Measurements from ENCODE around the gene APPBP2.

APPBP2 gene

DNA sequence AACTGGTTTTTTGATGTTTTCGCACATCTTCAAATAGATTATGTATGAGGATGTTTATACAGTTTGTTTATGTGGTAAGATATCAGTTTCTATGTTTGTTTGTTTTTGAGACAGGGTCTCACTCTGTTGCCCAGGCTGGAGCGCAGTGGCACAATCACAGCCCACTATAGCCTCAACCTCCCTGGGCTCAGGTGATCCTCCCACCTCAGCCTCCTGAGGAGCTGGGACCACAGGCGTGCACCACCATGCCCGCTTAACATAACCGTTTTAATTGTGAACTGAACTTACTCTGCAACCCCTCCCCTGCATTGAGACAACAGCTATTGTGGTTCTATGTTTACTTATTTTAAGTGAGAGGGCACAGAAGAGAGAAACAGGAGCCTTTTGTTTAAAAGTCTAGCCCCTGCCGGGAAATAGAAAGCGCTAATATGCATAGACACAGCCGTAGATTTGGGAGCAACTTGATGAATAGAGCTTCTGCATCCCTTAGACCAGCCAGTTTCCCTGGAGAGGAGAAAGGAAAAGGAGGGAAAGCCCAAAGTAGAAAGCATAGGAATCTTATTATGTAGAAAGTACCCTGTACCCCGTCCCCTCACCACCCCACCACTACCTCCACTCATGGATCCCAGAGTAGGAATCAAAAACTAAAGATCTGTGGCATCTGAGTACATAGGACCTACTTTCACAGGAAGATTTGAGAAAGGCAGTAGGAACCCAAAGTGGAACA, 19.6 kb upstream of the APPBP2 start:
- TF ChIP-seq, protein P1, sequence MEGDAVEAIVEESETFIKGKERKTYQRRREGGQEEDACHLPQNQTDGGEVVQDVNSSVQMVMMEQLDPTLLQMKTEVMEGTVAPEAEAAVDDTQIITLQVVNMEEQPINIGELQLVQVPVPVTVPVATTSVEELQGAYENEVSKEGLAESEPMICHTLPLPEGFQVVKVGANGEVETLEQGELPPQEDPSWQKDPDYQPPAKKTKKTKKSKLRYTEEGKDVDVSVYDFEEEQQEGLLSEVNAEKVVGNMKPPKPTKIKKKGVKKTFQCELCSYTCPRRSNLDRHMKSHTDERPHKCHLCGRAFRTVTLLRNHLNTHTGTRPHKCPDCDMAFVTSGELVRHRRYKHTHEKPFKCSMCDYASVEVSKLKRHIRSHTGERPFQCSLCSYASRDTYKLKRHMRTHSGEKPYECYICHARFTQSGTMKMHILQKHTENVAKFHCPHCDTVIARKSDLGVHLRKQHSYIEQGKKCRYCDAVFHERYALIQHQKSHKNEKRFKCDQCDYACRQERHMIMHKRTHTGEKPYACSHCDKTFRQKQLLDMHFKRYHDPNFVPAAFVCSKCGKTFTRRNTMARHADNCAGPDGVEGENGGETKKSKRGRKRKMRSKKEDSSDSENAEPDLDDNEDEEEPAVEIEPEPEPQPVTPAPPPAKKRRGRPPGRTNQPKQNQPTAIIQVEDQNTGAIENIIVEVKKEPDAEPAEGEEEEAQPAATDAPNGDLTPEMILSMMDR (IDR thresholded peaks at IDR 0.05; ENCODE audit: insufficient read depth, missing control alignments): no peak
- no peak for FAIRE-seq
- no peak for DNase-seq (ENCODE audit: insufficient read length, low spot score)

- TF ChIP-seq, protein P1 (IDR thresholded peaks at IDR 0.05; ENCODE audit: insufficient read depth, missing control alignments): no peak
- no peak for FAIRE-seq
Observed at GRCh38 chr17:60542071-60542470, 16.0 kb upstream of the APPBP2 start.

DNA sequence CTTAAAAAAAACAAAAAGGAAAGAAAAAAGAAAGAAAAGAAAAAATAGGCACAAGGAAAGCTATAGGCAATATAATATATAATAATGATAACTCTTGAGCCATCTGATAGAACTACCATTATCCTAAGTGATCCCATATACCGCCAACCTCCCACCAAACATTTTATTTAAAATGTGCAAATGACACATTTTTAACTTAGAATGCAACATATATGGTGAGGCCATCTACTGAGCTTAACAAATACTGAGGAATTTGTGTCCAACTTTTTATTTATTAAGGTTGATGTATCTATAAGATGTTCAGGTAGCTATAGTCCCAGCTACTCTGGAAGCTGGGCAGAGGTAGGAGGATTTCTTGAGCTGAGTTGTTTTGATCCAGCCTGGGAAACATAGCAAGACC, 14.4 kb upstream of the APPBP2 start:
- no peak for DNase-seq (ENCODE audit: insufficient read length, low spot score)
- FAIRE-seq: no peak
- TF ChIP-seq, protein P1 (IDR thresholded peaks at IDR 0.05; ENCODE audit: insufficient read depth, missing control alignments): no peak

More at GRCh38 chr17:60542071-60542470, 16.0 kb upstream of the APPBP2 start:
- no peak for DNase-seq (ENCODE audit: insufficient read length, low spot score)

GRCh38 chr17:60539807-60540206, 13.8 kb upstream of the APPBP2 start:
- no peak for FAIRE-seq
- DNase-seq (ENCODE audit: insufficient read length, low spot score): no peak

GRCh38 chr17:60538726-60539125, 12.7 kb upstream of the APPBP2 start:
- TF ChIP-seq, protein P1 (IDR thresholded peaks at IDR 0.05; ENCODE audit: insufficient read depth, missing control alignments): no peak
- DNase-seq (ENCODE audit: insufficient read length, low spot score) (no peak), FAIRE-seq (no peak)

More at GRCh38 chr17:60539807-60540206, 13.8 kb upstream of the APPBP2 start:
- TF ChIP-seq, protein P1 (IDR thresholded peaks at IDR 0.05; ENCODE audit: insufficient read depth, missing control alignments): no peak

- no peak for FAIRE-seq
- DNase-seq (ENCODE audit: insufficient read length, low spot score): no peak
- TF ChIP-seq, protein P1 (IDR thresholded peaks at IDR 0.05; ENCODE audit: insufficient read depth, missing control alignments): no peak
Observed at GRCh38 chr17:60535382-60536279, 9.6 kb upstream of the APPBP2 start.
